HG02981 (cell line): ENCODE measurements around the gene CDC45.

Experiments
- ATAC-seq: cut with Tn5 transposase; IDR thresholded peaks from one replicate; pipeline ENCODE4 v1.9.1; 2021; ENCODE audit warnings: mild to moderate bottlenecking, moderate library complexity; ENCODE audit not compliant: unreplicated experiment

The CDC45 gene

GRCh38 chr22:19492504-19493174, 12.9 kb downstream of the CDC45 start:
- ATAC-seq: no peak

- no peak for ATAC-seq
These were observed 14.4 kb downstream of the CDC45 start for GRCh38 chr22:19494001-19494560.

GRCh38 chr22:19494676-19495173, 15.0 kb downstream of the CDC45 start:
- no peak for ATAC-seq

- no peak for ATAC-seq
These were observed 16.0 kb downstream of the CDC45 start for GRCh38 chr22:19495562-19496323.

- no peak for ATAC-seq
These were observed 16.6 kb downstream of the CDC45 start for GRCh38 chr22:19496324-19496630.

- ATAC-seq: no peak
These were observed 17.5 kb downstream of the CDC45 start for GRCh38 chr22:19497245-19497644.

- ATAC-seq: no peak
These were observed 18.6 kb downstream of the CDC45 start for GRCh38 chr22:19498154-19498865.

GRCh38 chr22:19498866-19499190, 19.1 kb downstream of the CDC45 start:
- no peak for ATAC-seq

GRCh38 chr22:19499236-19499879, 19.6 kb downstream of the CDC45 start:
- no peak for ATAC-seq

GRCh38 chr22:19499880-19500242, 20.1 kb downstream of the CDC45 start:
- no peak for ATAC-seq

- no peak for ATAC-seq
These were observed 22.3 kb downstream of the CDC45 start for GRCh38 chr22:19501897-19502447.

- no peak for ATAC-seq
These were observed 23.6 kb downstream of the CDC45 start for GRCh38 chr22:19503367-19503766.

GRCh38 chr22:19503869-19504268, 24.1 kb downstream of the CDC45 start:
- ATAC-seq: no peak

- ATAC-seq: no peak
These were observed 25.4 kb downstream of the CDC45 start for GRCh38 chr22:19504900-19505734.

- no peak for ATAC-seq
These were observed 26.0 kb downstream of the CDC45 start for GRCh38 chr22:19505735-19506126.

- ATAC-seq: no peak
These were observed 26.5 kb downstream of the CDC45 start for GRCh38 chr22:19506212-19506611.

- no peak for ATAC-seq
These were observed 27.8 kb downstream of the CDC45 start for GRCh38 chr22:19507534-19507861.

- no peak for ATAC-seq
These were observed 28.5 kb downstream of the CDC45 start for GRCh38 chr22:19508024-19508776.

GRCh38 chr22:19509191-19509590, 29.5 kb downstream of the CDC45 start:
- ATAC-seq: no peak

- no peak for ATAC-seq
These were observed 30.2 kb downstream of the CDC45 start for GRCh38 chr22:19509923-19510322.
